PC-3 (cell line): ENCODE measurements around the gene ARPC5. TPM values are rescaled to one million over a fixed set of nuclear protein-coding genes. Genes with fewer than 3 reads are reported as not detected.

ENCODE experiments used
- ATAC-seq: fragments of 200-7000 bp; cut with Tn5 transposase; 2 replicates; pipeline ENCODE4 v1.9.1; 2020; ENCODE audit warnings: mild to moderate bottlenecking, moderate library complexity
- BruUV-seq: library from RNA; stranded (reverse); fragments of 400-500 nt; replicated peaks from 2 replicates; lab custom pipeline; 2021; lab: Mats Ljungman, UMichigan
- CTCF ChIA-PET: fragments of 300-600 bp; sonication (Branson Sonifier 250); formaldehyde crosslinking; loops from one replicate; lab custom pipeline; 2022; ENCODE audit warnings: antibody characterized with exemption; lab: Charles Lee
- POLR2A ChIA-PET: fragments of 300-600 bp; sonication (Branson Sonifier 250); formaldehyde crosslinking; loops from one replicate; lab custom pipeline; 2022; ENCODE audit warnings: antibody characterized with exemption; ENCODE audit not compliant: unreplicated experiment; lab: Charles Lee
- DNase-seq: peaks from one replicate; pipeline ENCODE4 v3.0.0-alpha.2; 2015
- H2AFZ ChIP-seq: fragments of 300-600 bp; sonication (generic); 2 replicates; pipeline ENCODE4 v1.6.0; 2016; ENCODE audit warnings: antibody characterized with exemption, low read length
- H3F3A ChIP-seq: fragments of 300-600 bp; sonication (generic); one replicate; pipeline ENCODE4 v1.6.0; 2017; ENCODE audit warnings: antibody characterized with exemption, low read length, control low read depth, mild to moderate bottlenecking; ENCODE audit not compliant: unreplicated experiment
- H3K27ac ChIP-seq: fragments of 300-600 bp; sonication (generic); 2 replicates; pipeline ENCODE4 v1.5.1; 2016; ENCODE audit warnings: mild to moderate bottlenecking, low read length
- H3K27me3 ChIP-seq: fragments of 300-600 bp; sonication (generic); 2 replicates; pipeline ENCODE4 v1.6.1; 2016; ENCODE audit warnings: low read length, mixed read lengths
- H3K36me3 ChIP-seq: fragments of 300-600 bp; sonication (generic); 2 replicates; pipeline ENCODE4 v1.6.1; 2016; ENCODE audit warnings: low read depth, mixed run types, low read length, mixed read lengths
- H3K4me1 ChIP-seq: fragments of 300-600 bp; sonication (generic); 2 replicates; pipeline ENCODE4 v1.5.1; 2016; ENCODE audit warnings: low read length; ENCODE audit not compliant: insufficient read depth
- H3K4me2 ChIP-seq: fragments of 300-600 bp; sonication (generic); 2 replicates; pipeline ENCODE4 v1.6.0; 2016; ENCODE audit warnings: low read length
- H3K4me3 ChIP-seq: fragments of 300-600 bp; sonication (generic); 2 replicates; pipeline ENCODE4 v1.5.1; 2016; ENCODE audit warnings: mild to moderate bottlenecking, low read length, mixed read lengths
- H3K79me2 ChIP-seq: fragments of 300-600 bp; sonication (generic); 2 replicates; pipeline ENCODE4 v1.6.1; 2017; ENCODE audit warnings: low read length, mixed read lengths
- H3K9ac ChIP-seq: fragments of 300-600 bp; sonication (generic); 2 replicates; pipeline ENCODE4 v1.6.0; 2016; ENCODE audit warnings: mild to moderate bottlenecking, low read length
- H3K9me2 ChIP-seq: fragments of 300-600 bp; sonication (generic); replicated peaks from 2 replicates; pipeline ENCODE4 v1.6.1; 2016; ENCODE audit warnings: mixed run types, low read length, mixed read lengths
- H3K9me3 ChIP-seq: fragments of 300-600 bp; sonication (generic); 2 replicates; pipeline ENCODE4 v1.6.1; 2016; ENCODE audit warnings: low read length, mixed read lengths
- H4K20me1 ChIP-seq: fragments of 300-600 bp; sonication (generic); 2 replicates; pipeline ENCODE4 v1.6.1; 2016; ENCODE audit warnings: low read length, mixed read lengths
- CTCF ChIP-seq: fragments of 300-600 bp; sonication (generic); conservative IDR thresholded peaks from 2 replicates; pipeline ENCODE4 v1.5.1; 2017; ENCODE audit warnings: antibody characterized with exemption, low read depth, mild to moderate bottlenecking, low read length
- EZH2 ChIP-seq: fragments of 300-600 bp; sonication (generic); IDR thresholded peaks from one replicate; pipeline ENCODE4 v1.6.1; 2017; ENCODE audit warnings: antibody characterized with exemption, mild to moderate bottlenecking, low read length; ENCODE audit not compliant: unreplicated experiment
- EZH2phosphoT487 ChIP-seq: fragments of 300-600 bp; sonication (generic); IDR thresholded peaks from 2 replicates; pipeline ENCODE4 v1.6.1; 2018; ENCODE audit warnings: mild to moderate bottlenecking, antibody characterized with exemption, low read length, borderline replicate concordance
- intact Hi-C: fragments of 100-400 bp; cut with micrococcal nuclease; formaldehyde crosslinking; loops from 2 replicates; pipeline ENCODE4 v1.9.0; 2023
- total RNA-seq: library from RNA; depleted of rRNA; stranded (reverse); fragments of >200 nt; gene quantifications from 2 replicates; pipeline ENCODE4 v1.2.3, GENCODE V29; 2014

The ARPC5 gene
- total RNA-seq, 1 experiment from 2014 or later = 76.1 TPM

GRCh38 chr1:183675381-183675780 is 39.8 kb upstream of the ARPC5 start:
- ATAC-seq = no peak
- Histone ChIP-seq H3K4me2 (no peak overlapping the region), H3K79me2 (no peaks in the 10 kb centered on the region), H3K9me3 (no peaks in the 10 kb centered on the region), H3K4me3 (no peak overlapping the region), H3F3A (no peaks in the 10 kb centered on the region), H3K9me2 (no peaks in the 10 kb centered on the region), H3K9ac (no peak overlapping the region), H3K36me3 (no peaks in the 10 kb centered on the region), H3K4me1 (no peaks in the 10 kb centered on the region), H2AFZ (no peak overlapping the region), H4K20me1 (no peaks in the 10 kb centered on the region), H3K27me3 (no peaks in the 10 kb centered on the region), H3K27ac (no peak overlapping the region)
- intact Hi-C loops = no loop called here
- ChIA-PET CTCF (no interaction called here), POLR2A (no interaction called here)
- BruUV-seq = no TSS peak
- no peak for DNase-seq
- TF ChIP-seq EZH2 (no peak), EZH2phosphoT487 (no peak), CTCF (no peak)

- H3K4me3 ChIP-seq = no peak overlapping the region
- ATAC-seq (no peak), DNase-seq (no peak)
- no peaks in the 10 kb centered on the region for H4K20me1 ChIP-seq
- no peaks in the 10 kb centered on the region for H3K27me3 ChIP-seq
- no TSS peak for BruUV-seq
- no peak overlapping the region for H3K9ac ChIP-seq
- intact Hi-C loops = no loop called here
- TF ChIP-seq EZH2 = no peak
- no peak for TF ChIP-seq CTCF
- no peak for TF ChIP-seq EZH2phosphoT487
- no peaks in the 10 kb centered on the region for H3F3A ChIP-seq
- no peaks in the 10 kb centered on the region for H3K4me1 ChIP-seq
- no peaks in the 10 kb centered on the region for H3K9me2 ChIP-seq
- H3K9me3 ChIP-seq = no peaks in the 10 kb centered on the region
- no peak overlapping the region for H3K27ac ChIP-seq
- no peaks in the 10 kb centered on the region for H3K36me3 ChIP-seq
- ChIA-PET CTCF (no interaction called here), POLR2A (interaction anchor here (0.6 kb wide), 1 partner anchor 10 kb away, joined by 8 read pairs; no protein-coding TSS in a partner anchor)
- no peaks in the 10 kb centered on the region for H3K79me2 ChIP-seq
- H2AFZ ChIP-seq = no peak overlapping the region
- H3K4me2 ChIP-seq = no peak overlapping the region
These were observed 39.3 kb upstream of the ARPC5 start for GRCh38 chr1:183674886-183675285.

GRCh38 chr1:183674339-183674738 is 38.8 kb upstream of the ARPC5 start:
- Histone ChIP-seq H3K27ac (no peak overlapping the region), H3K4me1 (no peaks in the 10 kb centered on the region), H3K79me2 (no peaks in the 10 kb centered on the region), H3K9me2 (no peaks in the 10 kb centered on the region), H2AFZ (no peak overlapping the region), H3K27me3 (no peaks in the 10 kb centered on the region), H4K20me1 (no peaks in the 10 kb centered on the region), H3K36me3 (no peaks in the 10 kb centered on the region), H3K9me3 (no peaks in the 10 kb centered on the region), H3K4me2 (no peak overlapping the region), H3K9ac (no peak overlapping the region), H3K4me3 (no peak overlapping the region), H3F3A (no peaks in the 10 kb centered on the region)
- BruUV-seq = no TSS peak
- ATAC-seq = no peak
- intact Hi-C loops = no loop called here
- ChIA-PET POLR2A (interaction anchor here (0.6 kb wide), 1 partner anchor 11 kb away, joined by 8 read pairs; no protein-coding TSS in a partner anchor), CTCF (no interaction called here)
- TF ChIP-seq EZH2 = no peak
- no peak for TF ChIP-seq EZH2phosphoT487
- no peak for TF ChIP-seq CTCF
- no peak for DNase-seq
